ENCODE data around the gene SLC44A1. TPM values are rescaled to one million over a fixed set of nuclear protein-coding genes. Genes with fewer than 3 reads are reported as not detected.

The SLC44A1 gene
- polyA plus RNA-seq, 1 experiment = 6.6 TPM

DNA sequence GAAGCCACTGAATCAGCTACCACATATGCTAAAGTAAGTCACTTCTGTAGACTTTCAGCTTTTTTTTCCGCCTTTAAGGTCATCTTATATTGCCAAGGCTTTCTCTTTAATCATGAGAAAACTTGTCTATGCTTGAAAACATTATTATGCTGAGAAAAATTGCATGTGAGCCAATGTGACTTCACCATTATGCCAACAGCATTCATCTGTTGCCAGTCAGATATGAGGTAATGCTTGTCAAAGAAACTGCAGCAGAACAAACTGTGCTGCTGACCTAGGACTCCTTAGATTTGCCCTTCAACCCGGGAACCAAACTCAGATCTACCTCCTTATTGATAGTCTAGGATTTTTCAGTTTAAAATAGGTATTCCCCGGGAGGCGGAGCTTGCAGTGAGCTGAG is 34.3 kb downstream of the SLC44A1 start:
- POLR2A ChIA-PET = no interaction called here
- H3K4me3 ChIP-seq (ENCODE audit: low read depth, low read length) = no peak overlapping the region
- H3K27me3 ChIP-seq (ENCODE audit: control insufficient read depth, insufficient read depth, low read length) = no peaks in the 10 kb centered on the region
- no peak for DNase-seq (ENCODE audit: low read depth)
- no peak for TF ChIP-seq CTCF (IDR thresholded peaks at IDR 0.05; ENCODE audit: insufficient read depth, low read depth, low read length)
- CTCF ChIA-PET = interaction anchor here (1.3 kb wide), 1 partner anchor 16 kb away, joined by 3 read pairs; no protein-coding TSS in a partner anchor
- H3K36me3 ChIP-seq (ENCODE audit: control insufficient read depth, insufficient read depth, low read length) = no peaks in the 10 kb centered on the region

- no peak for DNase-seq (ENCODE audit: low read depth)
- H3K36me3 ChIP-seq (ENCODE audit: control insufficient read depth, insufficient read depth, low read length) = no peaks in the 10 kb centered on the region
- no peaks in the 10 kb centered on the region for H3K27me3 ChIP-seq (ENCODE audit: control insufficient read depth, insufficient read depth, low read length)
- no peak for TF ChIP-seq CTCF (IDR thresholded peaks at IDR 0.05; ENCODE audit: insufficient read depth, low read depth, low read length)
- ChIA-PET CTCF (interaction anchor here (1.5 kb wide), 1 partner anchor 10 kb away, joined by 3 read pairs; no protein-coding TSS in a partner anchor), POLR2A (no interaction called here)
- H3K4me3 ChIP-seq (ENCODE audit: low read depth, low read length) = no peak overlapping the region
Measured at GRCh38 chr9:105280691-105281090, 36.2 kb downstream of the SLC44A1 start.

DNA sequence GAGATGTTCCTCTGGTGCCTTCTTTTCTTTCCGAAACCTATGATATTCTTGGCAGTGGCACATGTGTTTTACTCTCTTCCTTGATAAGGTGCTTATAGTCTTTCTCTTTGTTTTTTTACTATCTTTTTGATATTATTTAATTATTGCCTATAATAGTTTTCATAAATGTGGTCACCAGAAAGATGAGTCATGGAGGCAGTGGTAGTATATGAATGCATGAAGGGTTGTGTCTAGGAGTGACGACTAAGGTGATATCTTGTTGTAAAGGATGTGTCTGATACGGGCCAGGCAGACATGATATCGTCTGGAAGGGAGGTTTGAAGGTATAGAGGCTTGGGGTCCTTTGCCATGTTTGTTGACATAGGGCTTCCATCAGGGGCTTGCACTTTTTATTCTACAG is 36.8 kb downstream of the SLC44A1 start:
- H3K27me3 ChIP-seq (ENCODE audit: control insufficient read depth, insufficient read depth, low read length) = no peaks in the 10 kb centered on the region
- no peak overlapping the region for H3K4me3 ChIP-seq (ENCODE audit: low read depth, low read length)
- ChIA-PET POLR2A (no interaction called here), CTCF (interaction anchor here (1.5 kb wide), 1 partner anchor 10 kb away, joined by 3 read pairs; no protein-coding TSS in a partner anchor)
- no peak for TF ChIP-seq CTCF (IDR thresholded peaks at IDR 0.05; ENCODE audit: insufficient read depth, low read depth, low read length)
- DNase-seq (ENCODE audit: low read depth) = no peak
- no peaks in the 10 kb centered on the region for H3K36me3 ChIP-seq (ENCODE audit: control insufficient read depth, insufficient read depth, low read length)

GRCh38 chr9:105281926-105282325 is 37.5 kb downstream of the SLC44A1 start:
- no peak overlapping the region for H3K4me3 ChIP-seq (ENCODE audit: low read depth, low read length)
- ChIA-PET CTCF (no interaction called here), POLR2A (no interaction called here)
- no peak for TF ChIP-seq CTCF (IDR thresholded peaks at IDR 0.05; ENCODE audit: insufficient read depth, low read depth, low read length)
- no peaks in the 10 kb centered on the region for H3K36me3 ChIP-seq (ENCODE audit: control insufficient read depth, insufficient read depth, low read length)
- no peaks in the 10 kb centered on the region for H3K27me3 ChIP-seq (ENCODE audit: control insufficient read depth, insufficient read depth, low read length)
- DNase-seq (ENCODE audit: low read depth) = no peak

GRCh38 chr9:105282870-105283621 is 38.6 kb downstream of the SLC44A1 start:
- no peaks in the 10 kb centered on the region for H3K27me3 ChIP-seq (ENCODE audit: control insufficient read depth, insufficient read depth, low read length)
- no peak for TF ChIP-seq CTCF (IDR thresholded peaks at IDR 0.05; ENCODE audit: insufficient read depth, low read depth, low read length)
- POLR2A ChIA-PET = no interaction called here
- CTCF ChIA-PET = no interaction called here
- H3K36me3 ChIP-seq (ENCODE audit: control insufficient read depth, insufficient read depth, low read length) = no peaks in the 10 kb centered on the region
- no peak for DNase-seq (ENCODE audit: low read depth)
- H3K4me3 ChIP-seq (ENCODE audit: low read depth, low read length) = no peak overlapping the region
